HUES6 (cell line): ENCODE results near the gene APOC3.

Experiments
- H3K27ac ChIP-seq: 2 replicates; pipeline ENCODE4 v1.7.0; 2013; ENCODE audit warnings: low read depth, mild to moderate bottlenecking, low read length, inconsistent platforms
- H3K27me3 ChIP-seq: 2 replicates; pipeline ENCODE4 v1.6.1; 2013; ENCODE audit warnings: low read length; ENCODE audit not compliant: control insufficient read depth, insufficient read depth
- H3K36me3 ChIP-seq: 2 replicates; pipeline ENCODE4 v1.6.1; 2013; ENCODE audit warnings: low read length; ENCODE audit not compliant: control insufficient read depth, insufficient read depth
- H3K4me1 ChIP-seq: 2 replicates; pipeline ENCODE4 v1.6.1; 2013; ENCODE audit warnings: low read length; ENCODE audit not compliant: control insufficient read depth, insufficient read depth
- H3K4me3 ChIP-seq: 2 replicates; pipeline ENCODE4 v1.5.1; 2013; ENCODE audit warnings: low read depth, low read length
- H3K9ac ChIP-seq: one replicate; pipeline ENCODE4 v1.6.1; 2013; ENCODE audit warnings: mild to moderate bottlenecking, low read length
- H3K9me3 ChIP-seq: 2 replicates; pipeline ENCODE4 v1.6.1; 2013; ENCODE audit warnings: low read depth, low read length; ENCODE audit not compliant: control insufficient read depth, insufficient read depth

APOC3 gene

GRCh38 chr11:116866804-116867455 lies 37.2 kb downstream of the APOC3 start:
- H3K27me3 ChIP-seq = no peaks in the 10 kb centered on the region
- H3K4me1 ChIP-seq = no peaks in the 10 kb centered on the region
- H3K4me3 ChIP-seq = no peak overlapping the region
- no peak overlapping the region for H3K27ac ChIP-seq
- no peak overlapping the region for H3K9ac ChIP-seq
- no peaks in the 10 kb centered on the region for H3K9me3 ChIP-seq
- peaks cover 91% of the 10 kb centered on the region for H3K36me3 ChIP-seq

DNA sequence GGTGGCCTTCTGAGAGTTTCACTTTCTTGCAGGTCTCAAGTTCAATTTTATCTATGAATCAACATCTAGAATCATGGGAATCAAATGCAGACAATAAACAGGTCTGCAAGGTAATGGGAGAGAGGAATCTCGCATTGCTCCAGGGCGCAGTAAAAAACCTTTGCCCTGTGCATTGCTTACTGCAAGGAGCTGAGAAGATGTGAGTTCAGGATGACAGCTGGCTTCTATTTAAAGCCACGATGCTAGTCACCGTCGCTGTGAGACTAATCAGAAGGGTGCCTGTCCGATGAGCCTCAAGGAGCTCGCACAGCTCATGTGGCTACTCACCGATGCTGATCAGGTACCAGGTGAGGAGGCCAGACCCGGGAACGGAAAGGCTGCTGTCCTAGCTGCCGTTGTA lies 37.9 kb downstream of the APOC3 start:
- Histone ChIP-seq H3K9ac (no peak overlapping the region), H3K9me3 (no peaks in the 10 kb centered on the region), H3K4me3 (no peak overlapping the region), H3K4me1 (no peaks in the 10 kb centered on the region), H3K36me3 (peaks cover 90% of the 10 kb centered on the region), H3K27me3 (no peaks in the 10 kb centered on the region), H3K27ac (no peak overlapping the region)

- no peaks in the 10 kb centered on the region for H3K9me3 ChIP-seq
- H3K36me3 ChIP-seq = peaks cover 92% of the 10 kb centered on the region
- no peak overlapping the region for H3K4me3 ChIP-seq
- no peaks in the 10 kb centered on the region for H3K4me1 ChIP-seq
- no peak overlapping the region for H3K9ac ChIP-seq
- H3K27me3 ChIP-seq = no peaks in the 10 kb centered on the region
- no peak overlapping the region for H3K27ac ChIP-seq
Measured at GRCh38 chr11:116868066-116868465, 38.4 kb downstream of the APOC3 start.

GRCh38 chr11:116869610-116870009 lies 39.9 kb downstream of the APOC3 start:
- Histone ChIP-seq H3K27me3 (no peaks in the 10 kb centered on the region), H3K9me3 (no peaks in the 10 kb centered on the region), H3K4me3 (no peak overlapping the region), H3K9ac (no peak overlapping the region), H3K36me3 (peaks cover 89% of the 10 kb centered on the region), H3K4me1 (no peaks in the 10 kb centered on the region), H3K27ac (no peak overlapping the region)

- Histone ChIP-seq H3K4me1 (no peaks in the 10 kb centered on the region), H3K36me3 (peaks cover 89% of the 10 kb centered on the region), H3K27ac (no peak overlapping the region)
Measured at GRCh38 chr11:116870054-116870453, 40.3 kb downstream of the APOC3 start.

GRCh38 chr11:116871248-116871647 lies 41.5 kb downstream of the APOC3 start:
- no peaks in the 10 kb centered on the region for H3K27me3 ChIP-seq
- H3K36me3 ChIP-seq = peaks cover 89% of the 10 kb centered on the region
- H3K27ac ChIP-seq = no peak overlapping the region
- H3K4me1 ChIP-seq = no peaks in the 10 kb centered on the region
- H3K9me3 ChIP-seq = no peaks in the 10 kb centered on the region
- H3K9ac ChIP-seq = no peak overlapping the region
- H3K4me3 ChIP-seq = no peak overlapping the region

More at GRCh38 chr11:116870054-116870453, 40.3 kb downstream of the APOC3 start:
- Histone ChIP-seq H3K9ac (no peak overlapping the region), H3K27me3 (no peaks in the 10 kb centered on the region), H3K9me3 (no peaks in the 10 kb centered on the region), H3K4me3 (no peak overlapping the region)

- Histone ChIP-seq H3K4me1 (no peaks in the 10 kb centered on the region), H3K36me3 (peaks cover 70% of the 10 kb centered on the region), H3K4me3 (no peak overlapping the region), H3K27me3 (no peaks in the 10 kb centered on the region), H3K9ac (no peak overlapping the region), H3K9me3 (no peaks in the 10 kb centered on the region), H3K27ac (no peak overlapping the region)
Measured at GRCh38 chr11:116873381-116873780, 43.7 kb downstream of the APOC3 start.

DNA sequence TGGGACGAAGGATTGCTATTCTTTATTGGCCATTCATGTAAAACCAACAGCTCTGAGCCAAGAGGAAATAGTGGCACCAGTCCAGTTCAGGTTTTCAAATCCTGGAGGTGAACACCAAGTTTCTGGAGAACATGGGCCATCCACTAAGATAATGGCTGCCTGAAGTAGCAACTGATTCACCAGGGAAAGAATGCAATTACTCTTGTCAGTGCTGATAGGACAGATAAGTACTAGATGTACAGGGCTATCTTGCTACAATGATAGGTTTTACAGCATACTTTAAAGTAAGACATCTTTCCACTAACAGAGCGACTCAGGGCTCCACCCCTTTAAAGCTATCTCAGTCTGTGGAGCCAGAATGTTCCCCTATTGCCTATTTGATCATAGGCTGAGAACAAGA lies 44.5 kb downstream of the APOC3 start:
- Histone ChIP-seq H3K9ac (no peak overlapping the region), H3K4me1 (no peaks in the 10 kb centered on the region), H3K27me3 (no peaks in the 10 kb centered on the region), H3K36me3 (peaks cover 62% of the 10 kb centered on the region), H3K4me3 (no peak overlapping the region), H3K27ac (no peak overlapping the region), H3K9me3 (no peaks in the 10 kb centered on the region)

DNA sequence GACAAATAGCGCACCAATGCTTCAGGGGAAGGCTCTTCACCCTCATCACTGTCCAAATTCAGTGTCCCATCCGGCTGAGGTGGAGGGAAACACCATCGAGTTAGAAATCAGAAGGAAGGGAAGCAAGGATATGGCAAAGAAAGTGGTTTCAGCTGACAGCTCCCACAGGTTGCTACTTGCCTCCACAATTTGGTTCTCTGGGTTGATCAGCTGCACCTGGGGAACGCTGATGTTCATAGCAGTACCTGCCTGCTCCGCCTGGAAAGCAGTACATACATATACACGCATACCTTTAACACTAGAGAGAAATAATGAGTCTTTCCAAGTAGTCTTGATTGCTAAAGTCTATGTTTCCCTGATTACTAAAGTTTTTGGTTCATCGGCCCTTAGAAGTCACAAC lies 45.5 kb downstream of the APOC3 start:
- peaks cover 53% of the 10 kb centered on the region for H3K36me3 ChIP-seq

DNA sequence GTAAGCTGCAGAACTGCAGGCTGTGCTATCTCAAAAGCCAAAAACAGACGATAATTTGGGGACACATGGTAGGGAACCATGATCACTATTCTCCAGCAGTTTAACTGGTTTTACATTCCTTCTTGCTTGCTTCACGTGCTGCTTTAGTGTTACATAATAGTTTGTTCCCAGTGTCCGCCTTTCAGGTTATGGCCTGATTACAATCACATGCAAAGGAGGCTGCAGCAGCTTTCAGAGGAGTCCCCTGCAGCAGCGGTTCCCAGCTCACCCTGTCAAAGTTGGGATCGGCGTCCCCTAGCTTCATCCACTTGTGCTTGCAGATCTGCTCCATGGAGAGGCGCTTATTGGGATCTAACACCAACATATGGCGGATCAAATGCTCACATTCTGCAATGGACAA lies 46.9 kb downstream of the APOC3 start:
- Histone ChIP-seq H3K27me3 (no peaks in the 10 kb centered on the region), H3K27ac (no peak overlapping the region), H3K36me3 (peaks cover 39% of the 10 kb centered on the region), H3K9me3 (no peaks in the 10 kb centered on the region), H3K4me3 (no peak overlapping the region), H3K9ac (no peak overlapping the region), H3K4me1 (no peaks in the 10 kb centered on the region)

More for the DNA sequence above, 45.5 kb downstream of the APOC3 start:
- Histone ChIP-seq H3K4me1 (no peaks in the 10 kb centered on the region), H3K27me3 (no peaks in the 10 kb centered on the region), H3K4me3 (no peak overlapping the region), H3K9ac (no peak overlapping the region), H3K27ac (no peak overlapping the region), H3K9me3 (no peaks in the 10 kb centered on the region)

DNA sequence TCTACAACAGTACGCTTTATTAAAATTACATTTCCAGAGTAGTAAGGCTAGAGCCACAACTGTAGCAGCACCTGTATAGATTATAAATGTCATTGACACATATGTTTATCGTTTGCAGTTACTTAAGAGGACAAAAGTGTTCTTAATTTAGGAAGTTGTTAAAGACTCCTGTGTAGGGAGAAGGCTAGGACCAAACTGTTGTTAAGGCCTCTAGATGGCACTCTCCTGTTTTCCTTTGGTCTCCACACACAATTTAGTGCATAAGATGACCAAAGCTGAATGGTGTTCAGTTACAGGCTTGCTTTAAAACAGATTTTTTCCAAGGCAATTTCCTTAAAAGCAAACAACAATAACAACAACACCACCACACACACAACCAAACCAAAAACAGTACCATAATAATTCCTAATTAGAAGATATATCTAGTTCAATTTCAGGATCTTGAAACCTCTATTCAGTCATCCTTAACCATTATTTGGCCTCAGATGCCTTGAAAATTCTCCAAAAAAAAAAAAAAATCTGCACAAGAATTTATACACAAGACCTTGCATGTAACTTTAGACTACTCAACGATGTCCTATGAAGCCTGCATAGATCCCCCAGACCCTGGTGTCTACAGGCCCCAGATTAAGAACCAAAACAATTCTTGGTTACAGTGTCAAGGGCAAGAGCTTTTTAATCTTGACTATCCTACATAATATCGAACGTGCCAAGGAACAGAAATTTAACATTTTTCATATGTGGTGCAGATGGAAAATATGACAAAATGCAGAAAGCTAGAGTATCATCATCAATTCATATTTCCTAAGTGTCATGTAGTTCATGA lies 50.3 kb downstream of the APOC3 start:
- H3K9ac ChIP-seq = no peak overlapping the region
- peaks cover 10% of the 10 kb centered on the region for H3K36me3 ChIP-seq
- H3K27ac ChIP-seq = no peak overlapping the region
- H3K4me1 ChIP-seq = no peaks in the 10 kb centered on the region
- no peak overlapping the region for H3K4me3 ChIP-seq
- H3K27me3 ChIP-seq = no peaks in the 10 kb centered on the region
- no peaks in the 10 kb centered on the region for H3K9me3 ChIP-seq
